NCI-H82 (cell line): Measurements from ENCODE around the gene WDR53.
"Not testable (repeated sequence)": the region's sequence is repeated elsewhere in the genome, so short reads cannot be mapped to it uniquely, and the experiment has no call there.

Source experiments
- DNase-seq: peaks from one replicate; lab custom pipeline; 2025; lab: John Stamatoyannopoulos, UW

Gene WDR53

DNA sequence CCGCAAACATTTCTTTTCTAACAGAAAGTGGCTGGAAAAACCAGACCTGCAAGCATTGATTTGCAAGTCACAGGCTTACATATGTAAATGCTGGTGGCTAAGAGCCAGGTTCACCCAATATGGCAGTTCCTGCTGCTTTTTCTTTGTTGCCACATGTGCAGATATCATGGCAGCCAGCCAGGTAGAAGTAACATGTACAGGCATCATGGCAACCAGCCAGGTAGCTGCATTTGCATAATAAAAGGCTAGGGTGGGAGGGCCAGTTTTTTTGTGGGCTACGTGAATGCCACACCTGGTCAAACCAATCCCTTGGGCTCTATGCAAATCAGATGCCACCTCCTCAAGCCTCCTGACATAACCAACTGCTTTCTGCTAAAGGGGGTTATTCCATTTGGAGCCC lies 50.4 kb downstream of the WDR53 start:
- DNase-seq: no peak

DNA sequence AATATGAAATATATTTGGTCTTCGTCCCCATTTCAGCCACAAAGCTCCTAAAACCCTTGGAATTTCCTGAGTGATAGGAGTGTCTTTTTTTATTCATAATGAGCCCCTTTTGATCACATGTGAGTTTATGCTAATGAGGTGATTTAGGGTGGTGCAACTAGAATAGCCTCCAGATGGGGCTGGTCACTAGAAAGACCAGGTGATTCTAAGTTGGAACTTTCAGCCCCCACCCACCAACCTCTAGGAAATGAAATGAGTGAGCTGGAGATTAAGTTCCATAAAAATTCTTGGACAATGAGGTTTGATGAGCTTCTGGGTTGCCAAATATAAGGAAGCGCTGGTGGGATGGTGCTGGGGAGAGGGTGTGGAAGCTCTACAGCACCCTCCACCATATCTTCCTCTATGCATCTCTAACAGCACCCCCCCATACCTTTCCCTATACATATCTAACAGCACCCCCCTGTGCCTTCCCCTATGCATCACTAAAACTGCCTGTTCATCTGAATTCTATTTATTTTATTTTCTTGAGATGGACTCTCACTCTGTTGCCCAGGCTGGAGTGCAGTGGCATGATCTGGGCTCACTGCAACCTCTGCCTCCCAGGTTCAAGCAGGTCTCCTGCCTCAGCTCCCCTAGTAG lies 51.1 kb downstream of the WDR53 start:
- no peak for DNase-seq

DNA sequence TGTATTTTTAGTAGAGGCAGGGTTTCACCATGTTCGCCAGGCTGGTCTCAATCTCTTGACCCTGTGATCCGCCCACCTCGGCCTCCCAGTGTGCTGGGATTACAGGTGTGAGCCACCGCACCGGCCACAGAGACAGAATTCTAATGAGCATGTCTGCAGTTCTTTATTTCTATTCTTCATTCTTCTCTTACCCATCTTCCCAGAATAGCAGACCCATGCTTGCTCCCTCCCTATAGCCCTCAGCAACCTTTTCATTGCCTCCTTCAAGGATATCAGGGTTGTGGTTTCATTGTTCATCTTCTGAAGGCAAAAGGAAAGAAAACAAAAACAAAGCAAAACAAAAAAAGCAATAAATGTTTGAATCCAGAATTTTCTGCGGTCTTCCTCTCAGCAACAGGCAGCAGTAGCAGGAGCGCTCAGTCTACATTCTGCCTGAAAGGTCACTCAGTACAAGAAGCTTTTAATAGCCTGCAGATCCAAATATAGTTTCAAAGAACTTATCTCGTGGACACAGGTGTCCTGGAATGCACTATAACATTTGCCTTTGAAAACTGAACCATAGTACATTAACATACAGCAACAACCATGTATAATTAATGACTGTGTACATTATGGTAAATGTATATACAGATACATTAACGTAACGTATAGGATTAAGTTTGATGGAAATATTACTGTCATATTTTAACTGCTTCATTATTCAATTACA lies 53.3 kb downstream of the WDR53 start, which contains the start of gene SMCO1:
SMCO1 (minus strand) TSS at position 434 of the 709 bp plus-strand sequence; CDS start at position 297, 137 bp downstream.
- DNase-seq: no peak

DNA sequence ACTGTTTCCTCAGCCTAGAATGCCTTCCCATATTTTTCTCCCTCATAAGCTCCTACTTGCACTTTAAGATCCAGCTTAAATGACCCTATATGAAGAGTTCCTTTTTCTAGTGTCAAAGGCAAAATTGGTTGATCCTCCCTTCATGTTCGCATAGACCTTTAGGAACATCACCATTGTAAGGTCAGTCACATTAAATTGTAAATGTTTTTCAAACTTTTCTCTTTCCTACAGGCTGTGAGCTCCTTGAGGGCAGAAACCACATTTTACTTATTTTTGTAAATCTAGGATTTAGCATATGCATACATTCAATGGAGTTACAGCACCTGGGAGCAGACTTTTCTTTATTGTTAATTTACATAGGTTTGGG lies 54.0 kb downstream of the WDR53 start:
- DNase-seq: no peak

DNA sequence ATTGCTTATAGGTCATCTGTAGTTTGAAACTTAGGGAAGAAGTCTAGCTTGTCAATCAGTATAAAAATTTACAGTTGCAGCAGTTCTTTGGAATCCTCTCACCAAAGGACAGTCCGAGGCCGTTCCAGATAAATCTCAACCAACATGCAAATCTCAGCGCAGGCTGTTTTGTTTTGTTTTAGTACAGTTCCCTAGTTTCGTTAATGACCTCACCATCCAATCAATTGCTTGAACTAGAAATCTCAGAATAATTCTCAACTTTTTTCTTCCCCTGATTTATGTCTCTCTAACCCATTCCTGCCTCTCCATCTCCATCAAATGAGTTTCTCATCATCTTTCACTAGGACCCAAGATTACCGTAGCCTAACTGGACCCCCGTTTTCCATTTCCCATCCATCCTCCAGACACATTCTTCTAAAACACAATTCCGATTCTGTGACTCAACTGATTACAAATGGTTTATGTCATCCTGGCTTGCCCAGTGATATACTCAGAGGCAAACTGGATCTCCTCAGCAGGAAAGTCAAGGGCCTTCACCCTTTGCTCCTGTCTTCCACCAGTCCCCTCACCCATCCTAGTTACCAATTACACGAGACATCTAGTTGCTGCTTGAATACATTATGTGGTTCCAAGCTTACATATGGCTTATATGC lies 54.5 kb downstream of the WDR53 start:
- no peak for DNase-seq

- DNase-seq: not testable (repeated sequence)
Observed at GRCh38 chr3:196511646-196512425, 56.5 kb downstream of the WDR53 start.

GRCh38 chr3:196511108-196511507 lies 57.2 kb downstream of the WDR53 start:
- DNase-seq: not testable (repeated sequence)

GRCh38 chr3:196506687-196507086 lies 61.7 kb downstream of the WDR53 start:
- no peak for DNase-seq

- no peak for DNase-seq
Observed at GRCh38 chr3:196504556-196504955, 63.8 kb downstream of the WDR53 start.
